GM21515 (cell line): ENCODE results near the gene CAMKK2.
"Not testable (repeated sequence)": the region's sequence is repeated elsewhere in the genome, so short reads cannot be mapped to it uniquely, and the experiment has no call there.

Experiments used
- ATAC-seq: cut with Tn5 transposase; IDR thresholded peaks from one replicate; pipeline ENCODE4 v1.9.1; 2021; ENCODE audit not compliant: unreplicated experiment

Gene CAMKK2

DNA sequence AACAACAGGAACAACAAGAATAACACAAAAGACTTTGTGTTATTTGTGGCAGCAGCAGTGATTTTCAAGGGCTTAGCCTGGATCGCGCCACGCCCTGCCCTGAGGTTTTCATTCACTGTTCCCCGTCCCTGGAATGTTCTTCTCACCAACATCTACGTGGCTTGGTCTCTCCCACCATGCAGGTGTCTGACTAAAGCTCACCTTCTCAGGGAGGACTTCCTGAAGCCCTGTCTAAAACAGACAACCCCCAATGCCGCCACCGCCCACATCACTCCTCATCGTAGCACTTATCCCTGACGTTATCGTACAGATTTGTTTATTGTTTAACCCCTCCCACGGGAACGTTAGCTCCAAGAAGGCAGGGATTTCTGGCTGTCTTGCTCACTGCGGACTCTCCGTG lies 46.1 kb downstream of the CAMKK2 start:
- no peak for ATAC-seq

DNA sequence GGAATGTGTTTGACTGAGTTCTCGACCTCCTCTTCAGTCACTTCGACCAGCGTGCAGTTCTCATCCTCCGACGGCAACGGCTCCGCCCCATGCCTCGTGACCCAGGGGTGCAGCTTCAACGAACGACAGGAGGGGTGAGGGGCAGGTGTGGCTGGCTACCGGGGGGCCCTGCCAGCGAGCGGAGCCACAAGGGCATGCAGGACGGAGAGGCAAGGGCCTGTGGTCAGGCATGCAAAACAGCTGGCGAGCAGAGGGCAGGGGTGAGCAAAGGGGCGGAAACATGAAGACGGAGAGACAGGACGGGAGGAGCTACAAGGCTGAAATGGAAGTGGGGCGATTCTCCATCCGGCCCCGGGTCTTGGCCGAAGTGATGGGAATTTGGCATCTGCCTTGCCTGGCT lies 47.9 kb downstream of the CAMKK2 start:
- ATAC-seq, result peak; percentile 69

DNA sequence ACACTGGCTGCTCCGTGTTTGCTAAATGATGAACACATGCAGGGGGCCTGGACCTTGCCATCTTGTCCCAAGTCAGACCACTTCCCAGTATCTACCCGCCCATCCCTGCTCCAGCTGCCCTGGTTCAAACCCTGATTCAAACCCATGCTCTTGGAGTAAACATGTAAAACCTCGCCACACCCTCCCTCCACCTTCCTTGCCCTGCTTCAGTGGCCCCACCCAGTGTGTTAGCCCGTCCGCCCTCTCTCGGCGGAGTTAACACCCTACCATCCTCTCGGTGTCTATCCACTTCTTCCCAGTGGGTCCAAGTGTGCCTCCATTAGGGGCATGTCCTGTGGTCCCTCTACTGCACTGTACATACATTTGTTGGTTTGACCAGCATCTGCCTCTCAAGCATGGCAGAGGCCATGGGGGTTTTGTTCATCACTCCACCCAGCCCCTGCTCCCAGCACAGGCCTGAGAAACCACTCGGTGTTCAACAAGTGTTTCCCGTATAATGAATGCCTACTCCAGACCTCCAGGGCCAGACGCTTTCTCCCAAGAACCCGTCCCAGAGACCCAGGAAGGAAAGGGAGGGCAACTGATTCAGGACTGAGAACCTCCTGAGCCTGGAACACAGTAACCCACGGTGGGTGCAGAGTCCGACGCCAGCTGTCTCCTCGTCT lies 49.5 kb downstream of the CAMKK2 start:
- no peak for ATAC-seq

DNA sequence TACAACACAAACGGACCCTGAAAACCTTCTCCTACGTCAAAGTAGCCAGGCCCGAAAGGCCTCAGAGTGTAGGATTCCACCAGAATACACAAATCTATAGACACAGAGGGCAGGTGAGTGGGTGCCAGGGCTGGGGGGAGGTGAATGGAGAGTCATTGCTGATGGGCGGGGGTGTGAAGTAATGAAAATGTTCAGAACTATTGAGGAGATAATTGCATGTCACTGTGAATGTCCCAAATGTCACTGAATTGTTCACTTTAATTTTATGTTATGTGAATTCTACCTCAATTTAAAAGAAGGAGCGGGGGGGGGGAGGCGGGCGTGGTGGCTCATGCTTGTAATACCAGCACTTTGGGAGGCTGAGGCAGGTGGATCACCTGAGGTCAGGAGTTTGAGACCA lies 50.6 kb downstream of the CAMKK2 start:
- no peak for ATAC-seq

DNA sequence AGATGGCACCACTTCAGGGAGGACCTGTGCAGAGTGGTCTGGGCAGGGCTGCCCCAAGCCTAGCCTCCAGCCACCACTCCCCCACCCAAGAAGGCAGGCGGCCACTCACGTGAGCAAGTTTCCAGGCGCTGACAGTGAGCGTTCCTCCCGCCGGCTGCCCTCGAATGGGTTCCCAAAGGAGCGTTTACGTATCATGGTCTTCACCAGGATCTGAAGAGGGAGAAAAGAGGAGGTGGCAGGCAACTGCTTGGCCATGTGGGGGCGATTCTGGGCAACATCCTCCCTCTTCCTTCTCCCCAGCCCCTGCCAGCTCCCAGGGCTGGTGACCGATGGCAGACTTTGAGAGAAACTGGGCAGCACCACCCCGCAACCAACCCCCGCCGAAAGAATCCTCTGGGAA lies 51.5 kb downstream of the CAMKK2 start:
- no peak for ATAC-seq

DNA sequence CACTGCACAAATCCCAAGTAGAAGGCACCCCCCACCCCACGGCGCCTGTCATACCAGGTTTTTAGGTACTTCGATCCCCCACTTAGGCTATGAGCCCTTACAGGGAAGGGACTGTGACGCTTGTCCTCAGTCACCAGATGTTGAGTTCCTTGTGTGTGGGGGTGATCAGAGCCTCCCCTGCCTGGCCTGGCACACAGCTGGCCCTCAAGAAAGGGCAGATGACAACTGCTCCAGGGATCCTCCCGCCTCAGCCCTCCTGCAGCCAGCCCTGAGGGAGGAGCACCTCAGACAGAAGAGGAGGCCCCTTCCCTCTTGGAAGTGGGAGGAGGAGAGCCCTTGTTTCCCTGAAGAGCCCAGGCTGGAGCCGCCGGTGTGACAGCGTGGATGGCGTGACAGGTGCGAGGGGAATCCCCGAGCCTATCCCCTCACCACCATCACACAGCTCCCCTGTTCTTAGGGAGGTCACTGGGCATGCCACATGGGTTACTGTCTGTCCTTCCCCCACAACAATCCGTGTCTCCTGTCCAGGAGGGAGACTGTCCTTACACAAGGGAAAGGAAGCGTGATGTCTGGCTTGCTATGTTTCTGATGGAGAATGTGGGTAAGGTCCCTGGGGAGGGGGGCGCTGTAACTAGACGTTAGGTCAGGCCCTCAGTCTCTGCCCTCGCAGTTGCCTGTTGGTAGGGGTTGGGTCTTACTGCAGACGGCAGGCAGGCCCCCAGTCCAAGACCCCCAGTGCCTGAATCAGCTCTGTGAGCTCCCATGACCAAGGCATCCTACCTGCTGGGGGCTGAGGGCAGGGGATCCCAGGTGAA lies 55.1 kb downstream of the CAMKK2 start:
- no peak for ATAC-seq

DNA sequence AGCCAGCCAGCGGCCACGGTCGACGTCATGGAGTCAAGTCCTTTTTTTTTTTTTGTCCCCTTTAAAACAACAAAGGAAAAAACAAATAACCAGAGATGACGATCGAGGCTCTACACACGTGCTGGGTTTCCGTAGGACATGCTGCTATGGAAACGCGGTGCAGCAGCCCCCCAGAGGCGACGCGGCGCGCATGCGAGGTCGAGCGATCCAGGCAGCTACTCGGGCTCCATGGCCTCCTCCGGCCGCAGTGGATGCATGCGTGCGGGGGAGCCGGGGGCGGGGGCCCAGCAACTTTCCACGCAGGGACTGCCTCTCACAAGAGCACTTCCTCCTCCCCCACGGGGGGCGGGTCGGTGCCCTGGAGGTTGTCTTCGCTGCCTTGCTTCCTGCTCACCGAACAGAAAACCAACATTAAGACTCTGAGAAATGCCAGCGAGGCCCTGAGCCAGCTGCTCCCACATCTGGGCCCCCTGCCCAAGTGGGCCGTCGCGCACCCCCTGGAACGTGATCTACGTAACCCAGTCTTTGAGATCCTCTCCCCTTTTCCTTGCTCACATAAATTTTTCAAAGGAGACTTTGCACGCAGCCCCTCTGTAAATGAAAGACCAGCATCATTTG lies 55.9 kb downstream of the CAMKK2 start:
- ATAC-seq, result no peak

DNA sequence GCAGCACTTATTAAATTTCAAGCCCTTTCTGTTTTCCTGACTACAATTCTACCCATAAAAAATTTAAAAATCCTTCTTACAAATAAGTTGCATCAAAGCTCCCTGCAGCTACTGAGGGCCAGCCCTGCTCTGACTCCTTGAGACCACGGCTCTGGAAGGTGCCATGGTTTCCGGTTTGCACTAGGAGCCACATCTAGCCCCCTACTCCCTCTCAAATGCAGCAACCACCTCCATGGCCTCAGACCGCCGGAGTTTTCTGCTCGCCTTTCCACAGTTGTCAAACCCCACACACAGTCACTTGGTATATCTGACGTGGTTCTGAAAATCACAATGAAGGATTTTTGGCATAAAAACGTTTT lies 56.5 kb downstream of the CAMKK2 start:
- no peak for ATAC-seq

DNA sequence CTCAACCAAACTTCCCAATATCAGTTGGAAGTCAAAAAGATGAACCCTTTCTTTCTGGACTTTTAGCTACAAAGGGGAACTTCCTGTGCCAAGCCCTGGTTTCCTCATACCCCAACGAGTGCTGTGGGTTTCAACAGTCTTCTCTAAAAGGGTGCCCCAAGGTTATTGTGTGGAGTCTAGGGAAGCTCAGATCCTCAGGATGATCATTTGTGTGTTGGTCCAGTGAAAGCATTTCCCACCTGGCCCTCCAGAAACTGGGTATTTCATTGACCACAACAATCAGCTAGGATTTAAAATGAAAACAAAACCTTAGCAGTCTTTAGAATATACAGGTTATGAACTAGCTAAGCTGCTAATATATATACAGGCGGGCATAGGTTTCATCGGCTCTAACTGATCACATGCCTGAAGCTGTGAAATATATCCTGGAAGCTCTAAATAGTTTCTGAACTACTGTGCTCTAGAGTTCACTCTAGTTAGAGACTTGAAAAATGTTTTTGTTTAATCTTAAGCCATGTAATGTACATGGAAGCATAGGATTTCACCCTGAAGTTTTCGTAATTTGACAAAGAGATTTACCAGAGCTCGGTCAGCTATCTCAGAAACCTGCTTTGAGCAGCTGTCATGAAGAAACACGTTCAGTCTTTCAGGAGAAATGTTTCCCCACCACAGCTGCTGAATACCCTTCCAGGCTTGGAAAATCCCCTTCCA lies 57.0 kb downstream of the CAMKK2 start:
- ATAC-seq, result no peak

DNA sequence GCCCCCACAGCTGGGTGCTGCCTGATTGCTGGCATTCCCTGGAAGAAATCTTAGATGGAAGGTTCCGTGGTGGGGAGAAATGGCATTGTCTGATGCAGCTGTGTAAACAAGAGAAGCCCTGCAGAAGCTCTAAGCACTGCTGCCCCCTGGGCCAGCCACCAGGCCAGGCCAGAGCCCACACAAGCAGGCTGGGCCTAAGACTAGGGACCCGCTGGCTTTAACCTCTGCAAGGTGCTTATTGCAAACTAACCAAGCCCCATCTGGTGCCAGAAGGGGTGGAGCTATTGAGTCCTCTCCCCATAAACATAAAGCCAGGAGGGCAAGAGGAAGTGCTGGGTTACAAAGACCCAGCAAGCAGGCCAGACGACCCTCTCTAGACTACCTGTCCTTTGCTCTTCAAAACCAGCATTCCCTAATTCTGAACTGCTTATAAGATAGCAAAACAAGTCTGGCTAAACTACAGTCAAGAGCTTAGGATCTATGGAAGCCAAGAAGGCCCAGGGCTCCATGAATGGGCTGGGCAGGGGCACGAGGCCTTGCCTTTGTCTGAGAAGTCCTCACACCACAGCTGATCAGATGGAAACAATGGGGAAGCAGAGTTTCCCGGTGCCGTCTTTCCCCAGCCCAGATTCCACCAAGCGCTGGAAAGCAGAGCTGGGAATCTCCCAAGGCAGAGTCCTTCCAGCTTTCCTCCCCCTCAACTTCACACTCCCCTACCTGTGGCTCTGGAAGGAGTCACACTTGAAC lies 57.7 kb downstream of the CAMKK2 start:
- ATAC-seq, result no peak

DNA sequence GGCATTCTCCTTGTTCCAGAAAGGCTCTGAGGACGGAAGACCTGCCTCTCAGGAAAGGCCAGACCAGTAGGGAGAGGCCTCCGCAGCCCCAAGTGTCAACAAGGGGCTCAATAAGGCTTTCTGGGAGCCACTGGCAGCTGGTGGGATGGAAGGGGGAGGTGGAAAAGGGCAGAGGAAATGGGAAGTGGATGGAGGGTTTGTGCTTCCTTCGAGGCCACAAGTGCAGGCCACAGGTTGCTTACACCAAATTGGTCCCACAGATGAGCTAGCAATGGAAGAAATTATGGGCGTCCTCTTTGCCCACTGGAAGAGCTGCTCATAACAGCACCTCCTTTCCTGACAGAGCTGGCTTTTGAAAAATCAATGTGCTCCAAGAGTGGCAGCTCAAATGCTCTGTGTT lies 58.4 kb downstream of the CAMKK2 start:
- no peak for ATAC-seq

DNA sequence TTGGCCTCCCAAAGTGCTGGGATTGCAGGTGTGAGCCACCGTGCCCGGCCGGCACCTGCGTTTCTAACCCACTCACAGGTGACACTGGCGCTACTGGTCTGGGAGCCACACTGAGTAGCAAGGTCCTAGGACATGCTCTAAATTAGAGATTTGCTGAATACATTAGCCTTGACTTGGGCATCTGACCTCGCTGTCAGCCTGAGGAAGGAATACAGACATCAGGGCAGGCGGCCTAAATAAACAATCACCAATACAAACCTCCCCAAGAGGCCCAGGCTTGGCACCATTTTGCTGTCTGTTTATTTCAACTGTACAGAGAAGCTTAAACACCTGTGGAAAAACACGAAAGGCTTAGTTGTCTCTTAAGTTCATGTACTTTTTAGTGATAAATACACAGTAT lies 59.1 kb downstream of the CAMKK2 start:
- ATAC-seq, result no peak

DNA sequence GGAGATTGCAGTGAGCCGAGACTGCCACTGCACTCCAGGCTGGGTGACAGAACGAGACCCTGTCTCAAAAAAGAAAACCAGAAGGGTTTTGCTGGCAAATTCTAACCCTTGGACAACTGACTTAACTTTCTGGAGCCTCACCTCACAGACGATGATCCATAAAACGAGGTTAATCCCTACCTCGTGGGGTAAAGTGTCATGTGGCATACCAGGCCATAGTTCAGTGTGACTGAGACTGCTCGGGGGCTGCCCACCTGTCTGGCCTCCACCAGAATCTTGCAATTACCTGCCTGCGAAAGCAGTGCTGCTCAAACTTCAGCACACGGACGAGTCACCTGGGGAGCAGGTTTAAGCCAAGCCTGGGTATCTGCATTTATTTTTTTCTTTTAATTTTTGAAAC lies 59.7 kb downstream of the CAMKK2 start:
- ATAC-seq, result no peak

DNA sequence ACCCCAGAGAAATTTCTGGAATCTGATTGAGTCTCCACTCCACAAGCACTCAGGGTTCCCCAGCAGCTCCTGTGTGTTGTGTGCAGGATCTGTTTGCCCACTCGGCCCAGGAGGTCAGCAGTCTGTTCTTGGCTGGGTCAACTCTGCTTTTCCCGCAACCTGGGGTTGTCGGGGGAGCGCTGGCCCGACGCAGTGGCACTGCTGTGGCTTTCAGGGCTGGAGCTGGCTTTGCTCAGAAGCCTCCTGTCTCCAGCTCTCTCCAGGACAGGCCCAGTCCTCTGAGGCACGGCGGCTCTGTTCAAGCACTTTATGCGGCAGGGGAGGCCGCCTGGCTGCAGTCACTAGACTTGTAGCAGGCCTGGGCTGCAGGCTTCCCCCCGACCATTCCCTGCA lies 62.9 kb downstream of the CAMKK2 start:
- no peak for ATAC-seq

DNA sequence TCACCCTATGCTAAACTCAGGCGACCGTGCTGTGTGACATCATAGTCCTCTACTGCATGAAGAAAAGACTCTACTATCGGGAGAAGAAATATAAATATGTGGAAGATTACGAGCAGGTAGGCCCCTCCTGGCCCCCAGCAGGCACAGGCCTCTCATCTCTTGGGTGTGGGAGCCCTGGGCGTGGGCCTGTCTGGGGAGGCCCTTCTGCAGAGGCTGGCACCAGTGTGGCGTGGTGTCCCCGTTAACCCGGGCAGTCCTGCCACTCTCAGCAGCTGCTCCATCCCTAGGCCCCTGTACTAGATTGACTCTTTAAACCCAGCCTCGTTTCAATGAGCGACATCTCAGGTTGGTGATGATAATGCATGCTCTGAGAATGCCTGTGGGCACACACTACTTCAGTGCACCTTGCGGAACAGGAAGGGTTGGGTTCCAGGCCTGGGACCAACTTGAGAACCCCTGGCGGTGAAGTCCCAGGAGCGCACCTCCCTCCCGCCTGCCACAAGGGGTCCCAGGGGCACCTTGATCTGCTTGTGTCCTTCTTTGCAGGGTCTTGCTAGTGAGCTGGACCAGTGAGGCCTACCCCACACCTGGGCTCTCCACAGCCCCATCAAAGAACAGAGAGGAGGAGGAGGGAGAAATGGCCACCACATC lies 63.4 kb downstream of the CAMKK2 start:
- no peak for ATAC-seq

DNA sequence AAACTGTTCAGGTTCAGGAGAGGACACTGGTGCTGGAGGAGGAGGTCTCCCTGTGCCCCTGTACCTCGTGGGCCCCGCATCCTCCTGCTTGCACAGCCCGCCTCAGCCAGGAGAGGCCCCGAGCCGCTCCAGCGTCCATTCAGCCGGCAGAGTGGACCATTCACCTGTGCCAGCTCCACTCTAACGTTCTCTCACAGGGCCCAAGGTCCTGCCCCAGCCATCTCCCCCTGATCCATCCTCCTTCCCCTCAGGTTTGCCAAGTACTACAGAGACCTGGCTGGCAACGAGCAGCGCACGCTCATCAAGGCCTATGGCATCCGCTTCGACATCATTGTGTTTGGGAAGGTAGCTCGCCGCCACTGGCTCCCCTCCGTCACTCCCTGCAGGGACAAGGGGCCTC lies 64.3 kb downstream of the CAMKK2 start:
- ATAC-seq, result no peak

DNA sequence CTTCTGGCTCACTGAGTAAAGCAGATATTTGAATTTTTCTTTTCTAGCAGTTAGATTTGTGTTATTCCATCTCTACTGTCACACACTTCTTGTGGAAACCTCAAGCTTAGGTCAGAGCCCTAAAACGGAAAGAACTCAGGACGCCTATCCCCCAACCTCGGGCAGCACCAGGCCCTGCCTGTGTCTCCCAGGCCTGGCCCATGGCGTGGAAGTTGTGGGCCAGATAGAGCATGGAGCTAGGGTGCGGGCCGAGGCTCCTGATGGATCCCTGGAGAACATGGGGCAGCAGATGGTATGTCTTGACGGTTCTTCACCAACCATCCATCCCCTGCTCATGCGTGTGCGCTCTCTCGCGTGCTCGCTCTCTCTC lies 66.0 kb downstream of the CAMKK2 start:
- ATAC-seq, result no peak

DNA sequence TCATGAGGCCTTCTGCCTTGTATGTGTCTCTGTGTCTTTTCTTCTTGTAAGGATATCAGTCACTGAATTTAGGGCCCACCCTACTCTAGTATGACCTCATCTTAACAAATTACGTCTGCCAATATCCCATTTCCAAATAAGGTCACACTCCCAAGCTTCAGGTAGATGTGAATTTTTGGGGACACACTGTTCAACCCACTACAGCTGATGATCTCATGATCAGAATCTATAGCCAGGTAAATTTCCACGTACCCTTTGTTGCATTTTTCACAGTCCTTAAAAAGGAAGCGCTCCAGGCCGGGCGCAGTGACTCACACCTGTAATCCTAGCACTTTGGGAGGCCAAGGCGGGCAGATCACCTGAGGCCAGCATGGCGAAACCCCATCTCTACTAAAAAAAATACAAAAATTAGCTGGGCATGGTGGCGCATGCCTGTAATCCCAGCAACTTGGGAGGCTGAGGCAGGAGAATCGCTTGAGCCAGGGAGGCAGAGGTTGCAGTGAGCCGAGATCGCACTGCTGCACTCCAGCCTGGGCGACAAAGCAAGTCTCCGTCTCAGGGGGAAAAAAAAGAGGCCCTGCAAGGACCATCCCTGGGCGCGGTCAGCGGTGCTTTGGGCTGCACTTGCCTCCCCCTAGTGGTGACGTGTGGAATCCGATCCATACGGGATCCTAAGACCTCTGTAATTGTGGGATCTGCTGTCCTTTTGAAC lies 66.5 kb downstream of the CAMKK2 start:
- ATAC-seq, result not testable (repeated sequence)

DNA sequence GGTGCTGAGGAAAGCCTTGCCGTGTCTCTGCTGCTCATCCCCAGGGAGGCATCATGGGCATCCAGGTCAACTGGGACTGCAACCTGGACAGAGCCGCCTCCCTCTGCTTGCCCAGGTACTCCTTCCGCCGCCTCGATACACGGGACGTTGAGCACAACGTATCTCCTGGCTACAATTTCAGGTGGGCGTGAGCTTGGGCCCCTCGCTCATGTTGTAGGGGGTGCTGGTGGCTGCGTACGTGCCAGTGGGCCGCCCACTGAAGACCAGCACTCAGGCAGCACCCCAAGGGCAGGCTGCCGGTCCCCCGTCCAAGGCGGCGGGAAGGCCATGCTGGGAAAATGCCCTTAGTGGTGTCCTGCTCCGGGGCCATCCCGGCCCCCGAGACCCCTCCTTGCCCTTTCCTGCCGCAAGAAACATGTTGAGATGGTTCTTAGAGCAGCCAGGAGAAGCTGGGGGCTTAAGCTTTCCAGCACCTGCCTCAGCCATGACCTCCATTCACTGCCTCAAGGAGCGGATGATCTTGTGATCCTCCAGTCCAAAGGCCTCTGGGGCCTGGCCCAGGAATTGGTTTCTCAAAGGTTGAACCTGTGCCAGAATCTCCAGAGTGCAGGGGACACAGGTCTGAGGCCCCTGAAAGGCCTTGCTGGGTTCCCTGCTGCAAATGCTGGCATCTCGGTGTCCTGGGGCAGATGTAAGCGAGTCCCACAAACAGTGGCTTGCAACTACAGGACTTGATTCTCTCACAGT lies 67.4 kb downstream of the CAMKK2 start:
- ATAC-seq, result no peak
